ENCODE measurements around the gene JAKMIP3. TPM values are rescaled to one million over a fixed set of nuclear protein-coding genes. Genes with fewer than 3 reads are reported as not detected.

The JAKMIP3 gene
- total RNA-seq, 1 donor from 2014 or later: 1.4 TPM

DNA sequence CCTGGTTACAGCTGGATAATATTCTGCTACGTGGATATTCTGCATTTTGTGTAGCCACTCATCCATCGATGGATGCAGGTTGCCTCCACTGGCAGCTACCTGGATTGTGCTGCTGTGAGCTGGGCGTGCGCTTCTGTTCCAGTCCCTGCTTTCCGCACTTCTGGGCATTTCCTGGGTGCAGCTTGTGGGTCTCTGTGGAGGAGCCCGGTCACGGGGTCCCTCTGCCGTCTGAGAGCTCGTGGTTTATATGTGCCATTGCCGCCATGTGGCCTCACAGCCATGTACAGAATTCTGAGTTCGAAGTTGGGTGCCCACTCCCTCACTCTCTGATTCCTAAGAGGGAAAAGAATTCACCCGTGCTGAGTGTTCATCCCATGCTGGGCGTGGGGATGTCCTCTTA is 38.3 kb downstream of the JAKMIP3 start:
- Mint-ChIP-seq H3K4me3 (no peak overlapping the region), H3K27ac (no peak overlapping the region), H3K9me3 (no peaks in the 10 kb centered on the region), H3K27me3 (ENCODE audit: low read depth) (peaks cover 22% of the 10 kb centered on the region), H3K4me1 (no peaks in the 10 kb centered on the region), H3K36me3 (no peaks in the 10 kb centered on the region)
- DNase-seq (ENCODE audit: low spot score in 2 of 2, unreplicated experiment in 2 of 2): no peak
- TF ChIP-seq, protein P1, sequence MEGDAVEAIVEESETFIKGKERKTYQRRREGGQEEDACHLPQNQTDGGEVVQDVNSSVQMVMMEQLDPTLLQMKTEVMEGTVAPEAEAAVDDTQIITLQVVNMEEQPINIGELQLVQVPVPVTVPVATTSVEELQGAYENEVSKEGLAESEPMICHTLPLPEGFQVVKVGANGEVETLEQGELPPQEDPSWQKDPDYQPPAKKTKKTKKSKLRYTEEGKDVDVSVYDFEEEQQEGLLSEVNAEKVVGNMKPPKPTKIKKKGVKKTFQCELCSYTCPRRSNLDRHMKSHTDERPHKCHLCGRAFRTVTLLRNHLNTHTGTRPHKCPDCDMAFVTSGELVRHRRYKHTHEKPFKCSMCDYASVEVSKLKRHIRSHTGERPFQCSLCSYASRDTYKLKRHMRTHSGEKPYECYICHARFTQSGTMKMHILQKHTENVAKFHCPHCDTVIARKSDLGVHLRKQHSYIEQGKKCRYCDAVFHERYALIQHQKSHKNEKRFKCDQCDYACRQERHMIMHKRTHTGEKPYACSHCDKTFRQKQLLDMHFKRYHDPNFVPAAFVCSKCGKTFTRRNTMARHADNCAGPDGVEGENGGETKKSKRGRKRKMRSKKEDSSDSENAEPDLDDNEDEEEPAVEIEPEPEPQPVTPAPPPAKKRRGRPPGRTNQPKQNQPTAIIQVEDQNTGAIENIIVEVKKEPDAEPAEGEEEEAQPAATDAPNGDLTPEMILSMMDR (IDR thresholded peaks at IDR 0.05; ENCODE audit: unreplicated experiment): no peak

DNA sequence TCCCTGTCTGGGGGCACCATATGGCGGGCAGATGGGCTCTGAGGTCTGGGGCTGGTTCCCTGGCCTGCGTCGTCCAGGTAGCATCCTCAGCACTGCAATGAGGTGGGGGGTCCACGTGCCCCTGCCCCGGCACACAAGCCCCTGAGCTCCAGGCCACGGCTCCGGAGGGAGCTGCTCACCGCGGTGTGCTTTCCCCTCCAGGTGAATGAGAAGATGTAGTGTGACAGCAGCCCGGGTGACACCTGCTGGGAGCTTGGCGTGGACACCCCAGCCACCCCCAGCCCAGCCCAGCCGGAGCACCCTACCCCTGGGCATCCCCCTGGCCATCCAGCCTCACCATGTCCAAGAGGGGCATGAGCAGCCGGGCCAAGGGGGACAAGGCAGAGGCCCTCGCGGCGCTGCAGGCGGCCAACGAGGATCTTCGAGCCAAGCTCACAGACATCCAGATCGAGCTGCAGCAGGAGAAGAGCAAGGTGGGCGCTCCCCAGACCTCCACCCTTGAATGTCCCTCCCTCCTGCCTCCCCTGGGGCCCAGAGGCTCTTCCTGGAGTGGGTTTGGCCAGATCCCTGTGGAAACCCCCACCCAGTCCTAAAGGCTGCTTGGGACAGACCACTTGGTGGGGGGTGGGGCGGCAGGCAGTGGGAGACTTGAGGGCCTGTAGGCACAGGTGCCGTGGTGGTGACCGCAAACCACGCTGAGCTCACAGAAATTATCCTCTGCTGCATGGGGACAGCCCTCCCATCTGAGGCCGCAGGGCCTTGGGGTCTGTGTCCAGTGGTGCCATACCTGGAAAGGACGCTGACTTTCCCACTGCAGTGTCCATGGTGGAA is 38.9 kb downstream of the JAKMIP3 start:
- Mint-ChIP-seq H3K4me3 (no peak overlapping the region), H3K27me3 (ENCODE audit: low read depth) (peaks cover 22% of the 10 kb centered on the region), H3K9me3 (no peaks in the 10 kb centered on the region), H3K4me1 (no peaks in the 10 kb centered on the region), H3K27ac (no peak overlapping the region), H3K36me3 (no peaks in the 10 kb centered on the region)
- peak in 1 of 2 experiments; percentile 36 for DNase-seq (ENCODE audit: low spot score in 2 of 2, unreplicated experiment in 2 of 2)
- TF ChIP-seq, protein P1 (IDR thresholded peaks at IDR 0.05; ENCODE audit: unreplicated experiment): no peak

DNA sequence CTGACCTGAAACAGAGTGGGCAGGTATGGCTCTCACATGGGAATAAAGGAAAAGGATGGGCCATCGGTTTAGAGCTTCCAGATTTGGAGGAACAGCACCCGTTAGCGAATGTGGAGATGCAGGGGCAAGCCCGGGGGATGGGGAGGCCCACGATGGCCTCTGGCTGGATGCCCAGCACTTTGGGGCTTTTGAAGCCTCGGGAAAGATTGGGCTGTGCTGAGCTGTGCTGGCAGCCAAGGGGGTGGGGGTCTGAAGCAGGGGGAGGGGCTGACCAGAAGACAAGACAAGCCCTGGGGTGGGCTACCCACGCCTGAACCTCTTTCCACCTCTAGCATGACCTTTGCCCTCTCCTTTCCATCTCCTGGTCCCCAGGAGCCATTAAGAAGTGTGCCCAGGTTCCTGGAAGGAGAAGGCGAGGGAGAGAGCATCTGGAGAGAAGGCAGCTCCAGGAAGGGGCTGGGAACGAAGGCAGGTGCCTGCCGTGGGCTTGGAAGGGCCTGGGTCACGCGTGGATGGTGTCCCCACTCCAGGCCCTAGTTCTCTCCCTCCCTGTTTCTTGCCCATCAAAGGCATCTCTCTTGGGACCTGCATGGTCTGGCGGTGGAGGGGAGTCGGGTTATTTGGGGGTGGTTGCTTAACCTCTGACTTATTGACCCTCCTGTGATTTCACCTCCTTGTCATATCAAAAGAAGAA is 39.7 kb downstream of the JAKMIP3 start:
- H3K27me3 Mint-ChIP-seq (ENCODE audit: low read depth): peaks cover 22% of the 10 kb centered on the region
- TF ChIP-seq, protein P1 (IDR thresholded peaks at IDR 0.05; ENCODE audit: unreplicated experiment): no peak
- peak in 1 of 2 experiments; percentile 29 for DNase-seq (ENCODE audit: low spot score in 2 of 2, unreplicated experiment in 2 of 2)
- no peak overlapping the region for H3K27ac Mint-ChIP-seq
- no peaks in the 10 kb centered on the region for H3K9me3 Mint-ChIP-seq
- H3K4me1 Mint-ChIP-seq: no peaks in the 10 kb centered on the region
- no peak overlapping the region for H3K4me3 Mint-ChIP-seq
- H3K36me3 Mint-ChIP-seq: no peaks in the 10 kb centered on the region

DNA sequence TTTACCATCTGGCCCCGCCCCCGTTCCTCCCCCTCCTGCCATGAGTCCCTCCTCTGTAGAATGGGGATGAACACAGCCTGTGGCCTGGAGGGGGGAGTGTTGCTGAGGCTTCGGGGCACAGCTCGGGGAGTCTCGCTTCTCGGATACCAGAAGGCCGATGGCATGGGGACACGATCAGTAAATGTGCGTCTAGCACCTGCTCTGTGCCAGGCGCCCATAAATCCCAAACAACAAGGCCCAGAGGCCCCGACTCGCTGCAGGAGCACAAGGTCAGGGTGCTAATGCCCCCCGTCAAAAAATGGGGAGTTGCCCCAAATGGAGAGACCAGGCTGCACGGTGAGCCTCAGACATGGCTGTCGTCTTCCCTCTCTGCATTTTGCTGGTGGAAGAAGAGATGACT is 40.7 kb downstream of the JAKMIP3 start:
- TF ChIP-seq, protein P1 (IDR thresholded peaks at IDR 0.05; ENCODE audit: unreplicated experiment): no peak
- peaks cover 15% of the 10 kb centered on the region for H3K27me3 Mint-ChIP-seq (ENCODE audit: low read depth)
- no peaks in the 10 kb centered on the region for H3K36me3 Mint-ChIP-seq
- no peaks in the 10 kb centered on the region for H3K4me1 Mint-ChIP-seq
- DNase-seq (ENCODE audit: low spot score in 2 of 2, unreplicated experiment in 2 of 2): peak in 1 of 2 experiments; percentile 27
- no peak overlapping the region for H3K4me3 Mint-ChIP-seq
- H3K27ac Mint-ChIP-seq: no peak overlapping the region
- no peaks in the 10 kb centered on the region for H3K9me3 Mint-ChIP-seq

DNA sequence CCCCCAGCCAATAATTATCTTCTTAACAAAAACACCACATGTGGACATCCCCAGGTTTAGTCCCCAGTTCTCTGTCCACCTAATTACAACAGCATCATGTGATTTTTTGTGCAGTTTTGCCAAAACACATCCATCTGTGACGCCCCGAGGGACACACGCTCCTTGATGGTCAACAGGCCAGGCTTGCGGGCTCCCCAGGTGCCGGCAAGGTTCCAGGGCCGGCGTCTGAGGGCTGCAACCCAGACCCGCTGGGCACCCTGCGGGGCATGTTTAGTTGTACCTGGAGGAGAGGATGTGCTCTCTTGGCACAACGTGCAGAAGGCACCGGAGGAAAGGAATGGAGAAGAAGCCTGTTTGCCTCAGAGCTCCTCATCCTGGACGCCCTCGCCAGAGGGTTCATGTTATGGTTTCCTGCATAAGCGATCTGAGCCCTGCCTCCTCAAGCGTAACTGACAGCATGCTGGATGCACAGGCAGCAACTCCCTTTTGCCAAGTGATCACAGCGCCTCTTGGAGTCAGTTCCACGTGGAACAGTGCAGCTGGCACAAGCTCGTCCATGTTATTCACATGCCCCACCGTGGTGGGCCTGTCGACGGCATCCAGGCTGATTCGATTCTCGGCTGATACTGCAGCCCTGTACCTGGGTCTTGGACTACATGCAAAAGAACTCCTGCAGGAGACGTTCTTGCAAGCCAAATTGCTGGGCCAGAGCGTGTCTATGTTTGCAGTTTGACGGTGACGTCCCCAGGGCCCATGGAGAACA is 41.6 kb downstream of the JAKMIP3 start:
- peaks cover 15% of the 10 kb centered on the region for H3K27me3 Mint-ChIP-seq (ENCODE audit: low read depth)
- no peak overlapping the region for H3K27ac Mint-ChIP-seq
- TF ChIP-seq, protein P1 (IDR thresholded peaks at IDR 0.05; ENCODE audit: unreplicated experiment): no peak
- no peaks in the 10 kb centered on the region for H3K9me3 Mint-ChIP-seq
- H3K36me3 Mint-ChIP-seq: no peaks in the 10 kb centered on the region
- no peak overlapping the region for H3K4me3 Mint-ChIP-seq
- H3K4me1 Mint-ChIP-seq: no peaks in the 10 kb centered on the region
- peak in 1 of 2 experiments; percentile 35 for DNase-seq (ENCODE audit: low spot score in 2 of 2, unreplicated experiment in 2 of 2)

Measured in mesothelial cell of epicardium (in vitro differentiated cells).